ENCODE measurements around the gene KANK4.

Gene KANK4

DNA sequence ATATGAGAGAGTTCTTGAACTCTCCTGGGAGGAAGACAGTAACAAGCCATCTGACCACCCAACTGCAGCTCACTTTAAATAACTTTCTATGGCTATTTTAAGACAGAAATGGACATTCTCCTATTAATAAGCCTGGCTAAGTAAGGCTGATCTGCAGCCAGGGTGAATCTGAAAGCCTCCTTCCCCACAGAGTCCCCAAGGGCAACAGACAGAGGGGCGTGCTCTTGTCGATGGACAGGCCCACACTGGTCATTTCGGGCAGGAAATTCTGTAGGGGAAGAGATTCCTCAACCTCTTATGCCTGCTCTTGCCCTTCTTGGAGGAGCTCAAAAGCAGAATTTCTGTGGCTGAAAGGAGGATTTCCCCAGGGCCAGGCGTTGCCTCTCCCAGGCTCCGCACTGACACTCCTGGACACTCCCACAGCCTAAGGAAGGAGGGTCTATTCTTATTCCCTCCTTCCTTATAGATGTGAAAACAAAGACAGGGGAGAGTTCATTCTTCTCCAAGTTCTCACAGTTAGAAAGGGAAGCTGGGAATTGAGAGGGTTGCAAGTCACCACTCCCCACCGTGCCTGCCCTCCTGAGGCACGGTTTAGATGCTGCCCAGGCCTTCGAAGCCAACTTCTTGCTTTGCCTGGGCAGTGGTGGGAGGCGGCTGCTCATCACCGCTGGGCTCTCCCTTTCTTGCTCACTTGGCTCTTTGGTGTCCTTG lies 17.9 kb upstream of the KANK4 start:
- no peak for DNase-seq

DNA sequence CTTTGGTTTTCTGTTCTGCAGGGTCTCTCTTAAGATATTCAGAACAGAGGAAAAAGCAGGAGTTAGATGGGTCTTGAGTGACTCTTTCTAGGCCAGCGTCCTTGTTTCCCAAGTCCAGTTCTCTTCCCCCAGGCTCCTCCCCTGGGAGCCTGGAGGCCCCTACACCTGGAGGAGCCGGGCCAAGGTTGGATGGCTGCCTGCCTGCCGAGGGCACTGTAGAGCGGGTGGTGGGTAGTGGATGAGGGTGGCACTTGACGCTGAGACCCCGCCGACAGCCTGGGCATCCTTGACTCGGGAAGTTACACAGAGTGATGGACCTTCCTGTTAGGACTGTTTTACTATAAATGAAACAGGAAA lies 17.4 kb upstream of the KANK4 start:
- DNase-seq: no peak

DNA sequence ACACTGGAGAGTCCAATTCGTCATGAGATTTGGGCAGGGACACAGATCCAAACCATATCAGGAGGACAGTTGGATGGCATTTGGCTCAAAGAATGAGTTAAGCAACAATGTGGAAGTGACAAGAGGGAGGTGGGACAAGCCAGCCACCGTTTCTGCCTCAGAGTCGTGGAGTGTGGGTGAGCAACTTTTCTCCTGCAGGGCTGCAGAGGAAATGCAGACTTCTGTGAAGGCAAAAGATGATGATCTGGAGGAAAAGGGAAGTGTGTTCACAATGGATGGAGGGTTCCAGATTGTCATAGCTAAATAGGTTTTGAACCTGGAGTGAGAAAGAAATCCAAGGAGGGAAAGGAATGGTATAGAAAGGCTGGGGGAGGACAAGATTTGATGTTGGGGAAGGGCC lies 16.4 kb upstream of the KANK4 start:
- DNase-seq: no peak

DNA sequence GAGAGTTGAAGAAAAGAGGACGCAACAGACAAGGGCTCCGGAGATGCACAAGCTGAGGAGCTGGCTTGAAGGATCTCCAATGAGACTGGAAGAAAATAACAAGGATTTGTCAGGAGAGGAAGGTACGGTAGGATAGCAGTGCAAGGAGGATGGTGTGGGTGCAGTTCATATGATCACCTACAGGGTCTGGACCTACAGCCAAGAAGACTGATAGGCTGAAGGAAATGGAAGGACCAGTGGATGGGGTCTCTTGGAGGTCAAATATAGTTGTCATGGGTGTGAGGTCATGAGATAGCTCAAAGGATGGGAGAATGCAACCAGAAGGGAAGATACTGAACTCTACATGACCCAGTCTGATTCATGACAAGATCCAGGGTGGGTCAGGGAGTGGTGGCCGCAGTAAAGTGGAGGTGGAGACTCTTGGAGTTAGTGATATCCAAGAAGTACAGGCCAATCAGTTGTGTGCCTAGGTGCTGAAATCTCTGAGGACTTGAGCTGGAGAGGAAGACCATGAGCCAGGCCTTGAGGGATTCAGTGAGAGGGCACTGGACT lies 15.3 kb upstream of the KANK4 start:
- no peak for DNase-seq

DNA sequence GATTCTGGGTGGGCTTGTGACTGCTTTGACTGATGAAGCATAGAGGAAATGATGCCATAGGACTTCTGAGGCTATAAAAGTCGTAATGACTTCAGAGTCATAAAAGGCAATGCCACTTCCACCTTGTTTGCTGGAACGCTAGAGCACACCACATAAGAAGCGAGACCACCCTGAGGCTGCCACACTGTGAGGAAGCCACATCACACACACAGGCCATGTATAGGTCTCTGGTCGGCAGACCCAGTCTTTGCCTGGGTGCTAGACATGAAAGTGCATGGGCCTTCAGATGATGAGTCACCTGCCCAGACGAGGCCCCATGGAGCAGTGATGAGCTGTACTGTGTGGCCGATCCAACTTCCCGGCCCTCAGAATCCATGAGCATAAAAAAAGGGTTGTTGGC lies 14.2 kb upstream of the KANK4 start:
- DNase-seq: no peak

DNA sequence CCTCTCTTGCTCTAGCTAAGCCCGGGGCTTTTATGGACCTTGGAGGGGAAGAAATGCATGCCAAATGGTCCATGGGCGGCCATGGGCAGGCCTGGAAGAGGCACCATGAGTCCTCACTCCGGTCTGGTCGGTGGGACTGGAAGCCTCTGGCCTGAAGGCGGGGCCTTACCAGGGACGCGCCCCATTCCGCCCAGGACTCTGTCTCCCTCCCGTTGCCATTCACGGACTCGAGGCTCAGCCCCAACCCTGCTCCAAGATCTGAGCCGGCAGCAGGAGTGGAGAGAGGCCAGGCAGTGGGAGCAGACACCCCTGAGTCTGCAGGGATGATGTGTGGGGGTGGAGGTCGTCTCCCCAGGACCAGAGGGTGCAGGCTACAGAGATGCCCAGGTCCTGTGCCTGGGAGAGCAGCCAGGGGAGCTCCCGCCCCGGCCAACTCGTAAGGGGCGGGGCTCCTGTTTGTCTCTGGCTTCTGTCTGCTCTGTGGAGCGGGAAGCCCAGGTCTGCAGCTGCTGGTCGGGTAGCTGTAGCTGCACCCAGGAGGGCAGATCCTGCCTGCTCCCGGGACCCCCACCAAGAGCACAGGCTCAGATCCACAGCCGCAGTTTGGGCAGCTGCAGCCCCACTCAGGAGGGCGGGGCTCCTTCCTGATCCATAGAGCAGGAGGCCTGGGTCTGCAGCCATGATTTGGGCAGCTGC lies 8.3 kb upstream of the KANK4 start:
- DNase-seq: no peak

DNA sequence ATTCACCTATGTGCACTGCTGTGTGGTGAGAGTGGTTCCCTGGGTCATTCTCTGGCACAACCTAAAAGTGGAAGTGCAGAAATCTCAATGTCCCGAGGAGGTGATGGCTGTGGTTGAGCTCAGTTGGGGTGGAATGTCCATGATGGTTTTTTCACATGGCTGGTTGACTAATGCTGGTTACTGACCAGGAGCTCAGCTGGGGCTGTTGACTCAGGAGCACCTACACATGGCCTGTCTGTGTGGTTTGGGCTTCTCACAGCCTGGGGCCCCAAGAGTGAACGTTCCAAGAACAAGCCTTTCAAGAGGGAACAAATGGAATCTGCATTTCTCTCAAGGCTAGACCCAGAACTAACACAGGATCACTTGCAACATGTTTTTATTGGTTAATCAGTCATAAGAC lies 6.4 kb upstream of the KANK4 start:
- no peak for DNase-seq

DNA sequence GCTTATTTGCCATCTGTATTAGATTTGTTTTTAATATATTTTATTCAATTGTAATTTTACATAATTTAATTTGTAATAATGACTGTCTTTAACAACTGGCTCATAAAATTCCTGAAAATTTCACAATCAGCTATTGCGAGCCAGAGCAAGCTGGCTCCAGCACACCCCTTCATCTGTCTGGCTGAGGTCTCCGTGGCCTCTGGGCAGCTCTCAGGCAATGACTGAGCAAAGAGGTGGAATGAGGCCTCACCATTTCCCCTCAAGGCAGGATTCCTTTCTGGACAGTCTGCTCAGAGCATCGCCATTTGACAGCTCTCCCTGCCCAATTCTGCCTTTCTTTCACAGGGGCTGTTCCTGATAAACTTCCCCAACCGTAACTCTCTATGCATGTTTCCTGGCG lies 5.8 kb upstream of the KANK4 start:
- DNase-seq: no peak

DNA sequence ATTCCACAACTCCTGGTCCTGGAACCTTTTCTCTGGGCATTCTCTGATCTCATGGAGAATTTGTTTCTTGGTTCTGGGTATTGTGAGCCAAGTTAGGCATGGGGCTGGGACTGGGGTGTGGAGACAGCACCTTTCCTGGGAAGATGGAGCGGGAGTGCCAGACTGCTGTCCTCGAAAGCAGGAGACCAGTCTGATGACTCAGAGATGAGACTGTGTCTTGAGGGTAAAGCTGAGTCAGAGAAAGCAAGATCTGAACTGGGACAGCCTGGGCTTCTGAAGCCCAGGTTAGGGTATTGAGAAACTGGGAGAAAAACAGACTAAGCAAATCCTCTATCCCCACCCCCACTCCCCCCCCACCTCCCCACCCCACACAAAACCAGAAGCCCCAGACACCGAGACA lies 2.2 kb upstream of the KANK4 start:
- no peak for DNase-seq

DNA sequence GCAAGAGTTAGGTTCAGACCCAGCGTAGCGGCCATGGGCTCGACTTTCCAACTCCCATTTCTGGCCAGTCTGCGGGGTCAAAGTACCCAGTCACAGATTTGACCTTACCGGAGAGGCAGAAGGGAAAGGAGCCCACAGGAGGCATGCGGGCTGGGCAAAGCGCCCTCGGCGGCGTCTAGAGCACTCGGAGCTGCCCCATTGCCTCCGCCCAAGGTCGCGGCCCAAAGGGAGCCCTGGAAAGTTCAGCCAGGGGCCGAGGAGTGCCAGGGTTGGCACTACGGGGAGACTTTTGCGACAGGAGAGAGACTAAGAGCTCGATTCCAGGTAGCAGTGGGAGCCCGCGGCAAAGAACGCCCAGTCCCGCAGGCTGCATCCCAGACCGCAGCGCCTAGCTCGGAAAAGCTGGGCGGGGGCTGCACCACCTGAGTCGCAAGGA lies 896 bp downstream of the KANK4 start:
- DNase-seq: no peak

DNA sequence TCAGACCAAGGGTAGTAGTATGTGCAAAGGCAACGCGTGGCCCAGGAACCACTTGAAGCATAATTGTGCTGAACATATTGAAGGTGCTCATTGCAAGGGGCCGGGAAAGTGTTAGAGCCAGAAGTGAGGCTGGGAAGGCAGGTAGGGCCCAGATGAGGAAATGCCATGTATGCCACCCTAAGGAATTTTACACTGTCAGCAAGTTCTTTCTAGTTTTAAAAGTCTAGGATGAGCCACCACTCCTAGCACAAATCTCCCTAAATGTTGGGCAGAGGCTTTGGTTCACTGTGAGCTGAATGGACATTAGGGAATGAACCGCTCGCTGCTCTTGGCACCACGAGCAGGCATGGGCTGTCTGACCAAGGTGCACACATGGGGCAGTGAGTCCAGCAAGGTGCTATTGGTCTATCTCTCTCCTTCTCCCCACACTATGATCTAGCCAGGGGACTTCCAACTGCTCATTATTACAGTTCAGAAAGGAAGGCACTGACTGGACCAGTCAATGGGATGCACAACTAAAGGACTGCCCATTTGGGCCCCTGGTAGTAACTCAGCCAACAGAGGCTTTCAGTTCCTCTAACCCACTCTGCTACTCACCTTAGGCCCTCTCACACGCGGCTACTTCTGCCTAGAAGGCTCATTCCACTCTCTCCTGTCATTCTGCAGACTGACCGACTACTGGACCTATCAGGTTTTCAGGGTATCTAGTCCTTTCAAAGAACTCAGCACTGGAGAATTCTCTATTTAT lies 2.0 kb downstream of the KANK4 start:
- no peak for DNase-seq

DNA sequence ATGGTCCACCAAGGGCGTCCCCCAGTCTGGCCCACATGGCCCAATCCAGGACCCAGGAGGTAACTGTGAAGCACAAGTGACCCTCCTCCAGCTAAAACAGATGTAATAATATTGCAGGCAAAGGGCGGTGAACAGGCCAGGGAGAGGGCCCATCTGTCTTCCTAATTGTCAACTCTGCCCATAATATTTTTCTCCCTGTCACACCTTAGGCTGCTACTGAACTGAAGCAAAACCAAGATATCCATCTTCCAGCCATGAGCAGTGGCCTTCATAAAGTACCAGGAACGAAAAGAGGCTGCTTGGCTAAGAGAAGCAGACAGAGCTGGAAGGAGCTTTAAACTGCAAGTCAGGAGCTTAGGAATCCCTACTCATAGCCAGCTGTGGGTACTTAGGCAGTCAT lies 3.1 kb downstream of the KANK4 start:
- no peak for DNase-seq

DNA sequence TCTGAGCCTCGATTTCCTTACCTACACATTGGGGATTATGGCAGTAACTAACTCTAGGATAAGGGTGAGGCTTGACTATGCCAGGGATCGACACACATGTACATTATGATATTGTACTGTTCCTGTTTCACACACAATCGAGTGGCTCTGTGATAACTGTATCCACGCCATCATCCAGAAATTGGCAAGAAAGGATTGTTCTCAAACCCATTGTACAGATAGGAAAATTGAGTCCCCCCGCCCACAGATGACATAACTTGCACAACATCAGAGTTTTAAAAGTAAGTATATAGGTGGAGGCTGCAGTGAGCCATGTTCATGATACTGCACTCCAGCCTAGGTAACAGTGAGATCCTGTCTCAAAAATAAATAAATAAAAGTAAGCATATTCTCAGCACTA lies 3.8 kb downstream of the KANK4 start:
- DNase-seq: no peak

DNA sequence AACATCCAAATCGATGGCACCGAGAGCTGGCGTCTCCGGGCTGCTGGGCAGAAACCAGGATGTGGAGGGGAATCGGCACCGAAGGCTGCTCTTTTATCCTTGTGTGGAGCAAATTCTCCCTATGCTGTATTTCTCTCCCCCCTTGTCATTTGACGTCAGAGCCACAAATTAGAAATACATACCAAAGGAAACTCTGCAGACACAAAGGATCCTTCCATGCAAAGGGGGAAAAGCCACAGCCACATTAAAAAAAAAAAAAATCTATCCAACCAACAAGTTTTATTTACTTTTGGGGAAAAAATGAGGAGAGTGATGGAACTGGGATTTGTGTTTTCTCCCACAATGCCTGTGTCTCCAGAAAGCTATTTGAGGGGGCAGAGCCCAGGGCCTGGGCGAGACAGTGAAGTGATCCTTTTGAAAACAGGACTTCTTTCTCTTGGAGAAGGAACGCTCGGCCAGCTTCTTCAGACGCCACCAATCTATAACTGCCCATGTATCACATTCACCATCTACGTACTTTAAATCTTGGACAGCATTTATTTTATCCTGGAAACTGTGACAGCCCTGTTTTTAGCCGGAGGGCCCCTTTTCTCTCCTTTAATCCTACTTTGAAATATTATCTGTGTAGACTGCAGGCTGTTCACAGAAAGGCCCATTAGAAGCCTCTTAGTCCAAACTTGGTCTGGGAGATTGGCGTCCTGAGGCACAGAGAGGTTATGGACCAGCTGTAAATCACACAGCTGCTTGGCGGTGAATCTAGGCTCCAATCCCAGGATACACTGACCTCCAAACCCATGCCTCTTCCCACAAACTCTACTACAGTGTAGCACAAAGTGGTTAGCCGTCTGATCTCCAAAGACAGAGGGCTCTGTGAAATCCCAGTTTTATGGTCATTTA lies 4.5 kb downstream of the KANK4 start:
- DNase-seq: no peak

DNA sequence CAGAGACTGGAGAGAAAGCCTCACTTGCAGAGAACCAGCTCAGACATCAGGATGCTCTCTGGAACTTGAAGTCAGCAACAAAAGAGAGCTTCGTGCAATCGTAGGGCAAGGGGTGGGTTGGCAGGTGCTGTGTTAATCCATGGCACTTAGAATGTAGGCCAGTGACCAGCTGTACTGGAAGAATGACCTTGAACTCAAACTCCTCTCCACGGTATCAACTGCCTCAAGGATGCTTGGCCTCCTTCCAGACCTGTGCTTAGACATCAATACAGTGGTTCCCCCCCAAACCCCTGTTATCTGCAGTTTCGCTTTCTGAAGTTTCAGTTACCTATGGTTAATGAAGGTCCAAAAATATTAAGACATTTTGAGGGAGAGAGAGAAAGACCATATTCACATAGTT lies 6.5 kb downstream of the KANK4 start:
- no peak for DNase-seq

DNA sequence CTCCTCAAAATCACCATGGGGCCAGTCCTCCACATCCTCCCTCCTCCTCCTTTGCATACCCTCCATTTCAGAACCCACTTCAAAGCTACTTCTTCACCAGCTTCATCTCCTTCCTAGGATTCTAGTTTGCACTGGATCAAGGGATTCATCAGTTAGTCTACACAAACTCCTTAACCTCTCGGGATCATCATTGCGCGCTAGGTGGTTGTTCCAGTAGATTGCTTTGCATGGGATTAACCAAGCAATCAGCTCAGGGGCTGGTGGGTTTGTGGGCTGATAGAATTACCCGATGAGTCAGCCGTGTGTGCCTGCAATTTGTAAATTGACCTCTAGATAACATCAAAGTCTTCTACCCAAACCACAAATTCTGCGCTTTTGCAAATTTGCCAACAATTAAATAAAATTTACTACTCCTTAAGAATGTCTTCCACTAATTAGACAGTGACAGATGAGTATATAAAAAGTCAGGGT lies 7.7 kb downstream of the KANK4 start:
- DNase-seq: no peak

DNA sequence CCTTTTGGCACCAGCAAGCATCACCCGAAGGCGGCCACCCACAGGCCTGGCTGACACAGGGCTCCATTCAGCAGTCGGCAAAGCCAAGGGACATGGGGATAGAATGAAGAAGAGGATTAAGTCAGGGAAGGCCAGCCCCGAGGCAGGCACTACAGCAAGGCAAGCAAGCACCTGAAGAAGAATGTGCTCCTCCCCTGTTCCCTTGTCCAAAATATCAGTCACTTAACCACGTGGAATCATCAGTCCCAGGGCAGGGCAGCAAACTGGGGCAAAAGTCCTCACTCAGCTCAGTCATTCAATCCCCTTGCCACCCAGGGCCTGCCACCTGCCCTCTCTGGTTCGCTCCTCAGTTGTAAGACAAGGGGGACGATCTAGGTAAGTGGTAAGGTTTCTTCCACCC lies 9.3 kb downstream of the KANK4 start:
- DNase-seq: no peak

DNA sequence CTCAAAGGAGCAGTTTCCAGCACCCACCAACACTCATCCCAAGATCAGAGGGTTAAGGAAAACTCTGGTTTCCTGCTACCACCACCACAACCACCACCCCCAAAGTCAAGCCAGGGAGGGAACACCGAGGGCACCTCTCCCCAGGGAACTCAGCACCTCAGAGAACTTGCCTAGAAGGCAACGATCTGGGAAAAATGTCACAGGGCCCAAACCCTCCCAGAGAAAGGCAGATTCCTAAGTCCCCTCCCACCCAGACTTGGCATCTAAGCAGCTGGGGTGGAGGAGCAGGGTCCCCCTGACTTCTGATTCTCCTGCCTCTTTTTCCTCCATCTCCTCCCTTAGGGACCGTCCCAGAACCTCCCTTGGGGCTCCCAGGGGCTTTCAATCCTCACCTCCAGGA lies 10.6 kb downstream of the KANK4 start:
- DNase-seq: no peak

DNA sequence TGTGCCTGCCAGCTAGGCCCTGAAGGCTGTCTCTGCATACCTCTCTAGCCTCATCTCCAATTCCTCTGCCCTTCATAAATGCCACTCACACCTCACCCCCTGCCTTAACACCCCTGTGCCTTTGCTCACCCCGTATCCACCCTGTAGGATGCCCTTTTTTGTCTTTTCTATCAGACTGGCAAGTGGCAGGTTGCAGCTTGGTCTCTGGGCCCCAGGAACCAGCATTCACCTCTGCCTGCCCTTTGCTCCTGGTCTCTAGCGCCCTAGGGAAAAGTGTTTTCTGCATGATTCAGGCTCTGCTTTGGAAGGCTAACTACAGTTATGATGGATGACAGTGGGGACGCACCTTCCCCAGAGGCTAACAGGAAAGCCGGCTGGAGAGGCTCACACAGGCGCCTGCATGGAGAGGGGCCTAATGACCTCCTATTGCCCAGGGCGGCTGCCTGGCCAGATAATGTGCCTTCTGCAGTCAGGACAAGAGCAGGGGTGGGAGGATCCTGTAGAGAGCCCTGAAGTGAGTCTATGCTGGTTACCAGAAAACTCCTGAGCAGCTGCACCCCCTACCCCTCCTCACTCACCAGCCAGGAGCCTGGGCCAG lies 11.2 kb downstream of the KANK4 start:
- DNase-seq: no peak

DNA sequence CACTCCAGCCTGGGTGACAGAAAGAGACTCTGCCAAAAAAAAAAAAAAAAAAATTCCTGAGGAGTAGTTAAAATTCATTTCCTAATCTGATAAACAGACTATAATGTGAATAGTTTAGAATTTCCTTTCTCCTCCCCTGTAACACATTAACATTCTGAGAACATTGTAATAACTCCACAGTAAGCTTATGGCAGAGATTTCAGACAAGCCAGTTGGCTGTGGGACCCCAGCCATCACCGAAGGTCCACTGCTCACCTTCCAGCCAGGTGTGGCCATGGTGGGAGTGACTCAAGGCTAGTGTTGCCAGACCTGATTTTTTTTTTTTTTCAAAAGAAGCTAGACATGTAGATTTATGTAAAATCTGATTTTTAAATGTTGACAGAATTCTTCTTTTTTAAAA lies 11.8 kb downstream of the KANK4 start:
- DNase-seq: no peak

DNA sequence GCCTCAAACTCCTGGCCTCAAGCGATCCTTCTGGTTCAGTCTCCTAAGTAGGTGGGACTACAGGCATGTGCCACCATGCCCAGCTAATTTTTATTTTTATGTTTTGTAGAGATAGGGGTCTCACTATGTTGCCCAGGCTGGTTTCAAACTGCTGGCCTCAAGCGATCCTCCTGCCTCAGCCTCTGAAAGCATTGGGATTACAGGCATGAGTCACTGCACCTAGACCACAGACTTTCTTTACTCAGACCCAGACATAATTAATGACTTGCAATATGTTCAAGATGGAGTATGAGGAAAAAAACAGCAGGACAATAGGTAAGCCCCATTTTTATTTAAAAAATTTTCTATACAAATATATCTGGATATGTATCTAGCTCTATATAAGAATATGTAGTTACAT lies 13.2 kb downstream of the KANK4 start:
- DNase-seq: no peak

DNA sequence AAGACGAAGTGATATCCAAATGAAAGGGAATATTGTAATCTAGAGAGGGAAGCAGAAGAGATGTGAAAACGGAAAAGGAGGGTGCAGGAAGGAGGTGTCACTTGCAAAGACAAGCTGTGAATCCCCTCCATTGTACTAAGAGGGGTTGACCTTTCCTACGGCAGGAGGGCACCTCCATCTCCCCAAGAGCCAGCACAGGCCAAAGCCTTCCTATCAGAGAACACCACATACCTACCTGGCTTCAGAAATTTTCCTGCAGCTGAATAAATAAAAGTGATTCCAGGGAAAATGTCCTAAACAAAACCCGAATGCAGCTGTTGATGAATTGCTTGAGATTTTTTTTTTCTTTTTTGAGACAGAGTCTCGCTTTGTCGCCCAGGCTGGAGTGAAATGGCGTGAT lies 14.3 kb downstream of the KANK4 start:
- no peak for DNase-seq
